ENCODE measurements around the gene DSCAM.

DSCAM gene

DNA sequence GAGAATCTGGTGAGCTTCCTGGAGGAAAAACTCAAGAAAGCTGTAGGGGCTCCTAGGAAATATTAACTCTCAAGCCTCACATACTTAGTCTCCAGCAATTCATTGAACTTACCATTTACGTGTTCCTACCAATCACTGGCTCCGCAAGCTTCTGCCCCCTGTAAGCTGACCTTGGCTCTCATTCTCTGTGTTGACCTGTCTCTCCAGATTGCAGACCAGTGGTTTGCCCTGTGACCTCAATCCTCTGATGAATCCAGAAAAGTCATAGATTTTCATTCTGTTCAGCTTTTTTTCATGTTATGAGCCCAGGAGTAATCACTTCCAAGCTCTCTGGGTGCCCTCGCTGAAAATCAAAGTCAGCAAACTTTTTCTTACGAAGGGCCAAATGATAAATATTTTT is 241.9 kb downstream of the DSCAM start:
- DNase-seq (ENCODE audit: low read depth), result no peak
- no peak overlapping the region for H3K4me3 ChIP-seq (ENCODE audit: low read length)
- TF ChIP-seq, protein P1, sequence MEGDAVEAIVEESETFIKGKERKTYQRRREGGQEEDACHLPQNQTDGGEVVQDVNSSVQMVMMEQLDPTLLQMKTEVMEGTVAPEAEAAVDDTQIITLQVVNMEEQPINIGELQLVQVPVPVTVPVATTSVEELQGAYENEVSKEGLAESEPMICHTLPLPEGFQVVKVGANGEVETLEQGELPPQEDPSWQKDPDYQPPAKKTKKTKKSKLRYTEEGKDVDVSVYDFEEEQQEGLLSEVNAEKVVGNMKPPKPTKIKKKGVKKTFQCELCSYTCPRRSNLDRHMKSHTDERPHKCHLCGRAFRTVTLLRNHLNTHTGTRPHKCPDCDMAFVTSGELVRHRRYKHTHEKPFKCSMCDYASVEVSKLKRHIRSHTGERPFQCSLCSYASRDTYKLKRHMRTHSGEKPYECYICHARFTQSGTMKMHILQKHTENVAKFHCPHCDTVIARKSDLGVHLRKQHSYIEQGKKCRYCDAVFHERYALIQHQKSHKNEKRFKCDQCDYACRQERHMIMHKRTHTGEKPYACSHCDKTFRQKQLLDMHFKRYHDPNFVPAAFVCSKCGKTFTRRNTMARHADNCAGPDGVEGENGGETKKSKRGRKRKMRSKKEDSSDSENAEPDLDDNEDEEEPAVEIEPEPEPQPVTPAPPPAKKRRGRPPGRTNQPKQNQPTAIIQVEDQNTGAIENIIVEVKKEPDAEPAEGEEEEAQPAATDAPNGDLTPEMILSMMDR (conservative IDR thresholded peaks at IDR 0.05; ENCODE audit: low read length), result no peak

DNA sequence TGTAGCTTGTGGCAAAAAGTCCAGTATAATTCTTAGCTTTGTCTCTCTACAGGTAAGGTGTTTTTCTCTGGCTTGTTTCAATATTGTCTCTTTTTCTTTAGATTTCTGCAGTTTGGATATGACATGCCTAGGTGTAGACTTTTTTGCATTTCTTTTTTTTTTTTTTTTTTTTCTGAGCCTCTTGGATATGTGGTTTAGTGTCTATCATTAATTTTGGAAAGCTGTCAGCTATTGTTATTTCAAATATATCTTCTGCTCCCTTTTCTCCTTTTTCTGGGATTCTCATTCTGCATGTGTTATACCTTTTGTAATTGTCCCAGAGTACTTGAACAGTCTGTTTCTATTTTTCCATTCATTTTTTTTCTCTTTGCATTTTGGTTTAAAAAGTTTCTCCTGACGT is 243.2 kb downstream of the DSCAM start:
- no peak overlapping the region for H3K4me3 ChIP-seq (ENCODE audit: low read length)
- TF ChIP-seq, protein P1 (conservative IDR thresholded peaks at IDR 0.05; ENCODE audit: low read length), result no peak
- no peak for DNase-seq (ENCODE audit: low read depth)

DNA sequence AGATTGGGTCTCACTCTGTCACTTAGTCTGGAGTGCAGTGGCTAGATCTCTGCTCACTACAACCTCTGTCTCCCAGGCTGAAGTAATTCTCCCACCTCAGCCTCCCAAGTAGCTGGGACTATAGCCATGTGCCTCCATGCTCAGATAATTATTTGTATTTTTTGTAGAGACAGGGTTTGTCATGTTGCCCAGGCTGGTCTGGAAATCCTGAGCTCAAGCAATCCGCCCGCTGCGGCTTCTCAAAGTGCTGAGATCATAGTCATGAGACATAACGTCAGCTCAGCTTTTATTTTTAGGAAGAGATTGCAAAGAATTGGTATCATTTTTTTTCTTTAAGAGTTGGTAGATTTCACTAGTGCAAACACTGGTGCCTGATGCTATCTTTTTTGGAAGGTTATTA is 244.9 kb downstream of the DSCAM start:
- TF ChIP-seq, protein P1 (conservative IDR thresholded peaks at IDR 0.05; ENCODE audit: low read length), result no peak
- H3K4me3 ChIP-seq (ENCODE audit: low read length), result no peak overlapping the region
- DNase-seq (ENCODE audit: low read depth), result no peak

DNA sequence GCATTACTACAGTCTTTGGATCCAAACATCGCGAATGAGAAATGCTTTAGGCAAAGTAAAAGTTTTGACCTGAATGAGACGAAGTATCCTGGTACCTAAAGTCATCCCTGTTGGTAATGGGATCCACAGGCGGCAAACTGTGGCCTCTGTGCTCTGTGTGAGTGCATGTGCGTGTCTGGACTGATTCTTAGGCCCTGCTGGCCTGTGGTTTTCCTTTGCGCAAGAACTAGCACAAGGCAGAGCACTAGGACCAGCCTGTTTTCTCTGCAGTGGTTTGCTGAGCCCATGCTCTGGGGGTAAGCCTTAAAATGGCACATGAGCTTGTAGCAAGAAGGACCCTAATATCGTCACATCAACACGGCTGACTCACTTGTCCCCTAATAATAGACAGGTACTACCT is 251.2 kb downstream of the DSCAM start:
- no peak for DNase-seq (ENCODE audit: low read depth)
- TF ChIP-seq, protein P1 (conservative IDR thresholded peaks at IDR 0.05; ENCODE audit: low read length), result no peak
- H3K4me3 ChIP-seq (ENCODE audit: low read length), result no peak overlapping the region

DNA sequence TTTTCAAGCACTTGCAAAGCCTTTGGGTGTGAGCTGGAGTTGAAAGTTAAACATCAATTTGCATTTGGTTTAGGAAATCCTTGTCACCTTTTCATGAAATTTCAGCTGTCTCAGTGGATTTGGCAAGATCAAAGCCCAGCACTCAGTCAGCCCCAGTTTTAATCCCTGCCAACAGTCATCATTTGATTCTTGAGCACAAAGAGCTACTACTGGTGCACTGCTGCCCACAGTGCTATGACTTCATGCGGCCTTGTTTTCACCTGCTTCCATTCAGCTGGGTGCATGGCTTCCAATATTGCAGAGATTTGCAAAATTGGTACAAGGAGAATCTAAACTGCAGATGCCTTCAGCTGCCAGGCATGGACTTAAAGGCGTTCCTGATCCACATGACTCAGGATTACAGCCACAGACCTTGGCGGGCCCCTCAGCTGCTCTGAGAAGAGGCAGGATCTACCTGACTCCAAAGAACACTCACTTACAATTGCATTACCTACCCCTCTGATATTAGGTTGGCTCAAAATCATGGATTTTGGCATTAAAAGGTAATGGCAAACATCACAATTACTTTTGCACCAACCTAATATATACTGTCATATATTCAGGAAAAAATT is 259.1 kb downstream of the DSCAM start:
- H3K4me3 ChIP-seq (ENCODE audit: low read length), result no peak overlapping the region
- TF ChIP-seq, protein P1 (conservative IDR thresholded peaks at IDR 0.05; ENCODE audit: low read length), result no peak
- DNase-seq (ENCODE audit: low read depth), result no peak

DNA sequence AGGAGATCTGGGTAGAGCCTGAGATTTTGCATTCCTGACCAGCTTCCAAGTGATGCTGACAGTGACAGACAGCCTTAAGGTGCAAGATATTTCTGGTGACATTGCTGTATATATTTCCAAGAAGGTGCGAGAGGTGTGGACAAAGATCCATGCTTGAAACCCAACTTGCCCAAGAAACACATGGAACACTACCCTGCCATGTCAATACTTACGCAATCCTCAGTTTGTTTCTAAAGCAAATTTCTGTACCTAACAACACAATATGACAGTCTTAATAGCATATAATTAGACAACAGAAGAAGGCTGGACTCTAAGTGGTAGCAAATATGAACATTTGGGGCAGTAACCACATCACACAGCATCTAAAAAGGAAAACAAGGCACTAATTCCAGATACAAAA is 260.4 kb downstream of the DSCAM start:
- no peak for DNase-seq (ENCODE audit: low read depth)
- TF ChIP-seq, protein P1 (conservative IDR thresholded peaks at IDR 0.05; ENCODE audit: low read length), result no peak
- no peak overlapping the region for H3K4me3 ChIP-seq (ENCODE audit: low read length)

DNA sequence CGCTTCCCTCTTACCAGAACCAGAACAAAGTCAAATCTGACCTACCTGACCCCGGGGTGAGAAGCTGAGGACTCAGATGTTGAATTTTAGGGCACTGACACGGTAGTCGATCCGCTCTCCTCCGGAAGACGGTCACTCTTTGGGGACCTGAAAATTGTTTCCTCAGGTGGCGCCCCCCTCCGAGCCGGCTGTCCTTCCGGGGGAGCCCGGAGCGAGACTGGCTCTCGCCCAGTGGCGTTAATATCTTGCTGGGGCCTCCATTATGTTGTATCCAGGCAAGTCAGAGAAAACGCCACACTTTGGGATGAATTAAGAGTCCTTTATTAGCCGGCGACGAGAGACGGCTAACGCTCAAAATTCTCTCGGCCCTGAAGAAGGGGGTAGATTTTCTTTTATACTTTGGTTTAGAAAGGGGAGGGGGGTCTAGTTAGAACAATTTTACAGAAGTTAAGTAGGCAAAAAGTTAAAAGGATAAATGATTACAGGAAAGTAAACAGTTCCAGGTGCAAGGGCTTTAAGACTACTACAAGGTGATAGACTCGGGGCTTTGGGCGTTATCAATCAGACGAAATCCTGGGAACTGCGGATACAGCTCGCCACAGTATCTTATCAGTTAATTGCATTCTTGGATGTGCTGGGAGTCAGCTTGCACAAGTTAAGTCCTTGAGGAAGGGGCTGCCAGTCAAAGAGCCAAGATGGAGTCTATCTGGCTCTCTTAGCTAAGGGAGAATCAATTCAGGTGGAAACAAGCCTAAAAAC is 269.5 kb downstream of the DSCAM start:
- TF ChIP-seq, protein P1 (conservative IDR thresholded peaks at IDR 0.05; ENCODE audit: low read length), result no peak
- no peak overlapping the region for H3K4me3 ChIP-seq (ENCODE audit: low read length)
- no peak for DNase-seq (ENCODE audit: low read depth)

Measured in AG10803 (cell line).